Common myeloid progenitor, CD34-positive (primary cell): ENCODE results near the gene DALRD3.

ENCODE experiments used
- CTCF ChIA-PET: fragments of 350-600 bp; sonication (Branson Sonifier 250); formaldehyde crosslinking; loops from one replicate; lab custom pipeline; 2021; ENCODE audit warnings: antibody characterized with exemption; lab: Charles Lee
- POLR2A ChIA-PET: fragments of 350-600 bp; sonication (Branson Sonifier 250); formaldehyde crosslinking; loops from one replicate; lab custom pipeline; 2021; ENCODE audit warnings: antibody characterized with exemption; lab: Charles Lee
- DNase-seq, 3 donors: peaks; one replicate each; pipeline versions ENCODE4 v3.0.0 to v3.0.0-alpha.2; 2013
- H3K27ac ChIP-seq, 2 experiments: 1 replicate in 1 of 2; 2 replicates in 1 of 2; pipeline ENCODE4 v1.7.0; 2013; ENCODE audit warnings: inconsistent platforms in 2 of 2, low read length in 2 of 2, mild to moderate bottlenecking in 2 of 2, low read depth in 1 of 2, moderate library complexity in 1 of 2; ENCODE audit not compliant: severe bottlenecking in 2 of 2, insufficient read depth in 1 of 2, poor library complexity in 1 of 2
- H3K27me3 ChIP-seq, 5 experiments: replicated peaks in 2 of 5; 1 replicate in 3 of 5; 2 replicates in 2 of 5; pipeline versions ENCODE4 v1.6.1 to v1.7.0; 2013; ENCODE audit warnings: low read length in 4 of 5, mild to moderate bottlenecking in 2 of 5, moderate library complexity in 2 of 5, inconsistent platforms in 1 of 5; ENCODE audit not compliant: insufficient read depth in 5 of 5, control insufficient read depth in 4 of 5
- H3K36me3 ChIP-seq, 4 experiments: 1 replicate in 2 of 4; 2 replicates in 2 of 4; pipeline versions ENCODE4 v1.6.1 to v1.7.0; 2013; ENCODE audit warnings: low read length in 3 of 4, control low read depth in 1 of 4, mild to moderate bottlenecking in 1 of 4; ENCODE audit not compliant: control insufficient read depth in 4 of 4, insufficient read depth in 4 of 4
- H3K4me1 ChIP-seq, 4 experiments: 1 replicate in 3 of 4; 2 replicates in 1 of 4; pipeline versions ENCODE4 v1.6.1 to v1.7.1; 2013; ENCODE audit warnings: low read length in 3 of 4, mild to moderate bottlenecking in 3 of 4, control low read depth in 1 of 4, inconsistent platforms in 1 of 4, moderate library complexity in 1 of 4; ENCODE audit not compliant: control insufficient read depth in 4 of 4, insufficient read depth in 4 of 4; ENCODE audit errors: control extremely low read depth in 1 of 4
- H3K4me3 ChIP-seq, 7 experiments: 1 replicate in 4 of 7; 2 replicates in 3 of 7; pipeline versions ENCODE4 v1.5.1 to v1.7.0; 2013; ENCODE audit warnings: mild to moderate bottlenecking in 7 of 7, low read length in 6 of 7, moderate library complexity in 6 of 7, inconsistent platforms in 2 of 7, low read depth in 2 of 7, control low read depth in 1 of 7; ENCODE audit not compliant: insufficient read depth in 4 of 7, control insufficient read depth in 1 of 7; ENCODE audit errors: extremely low read depth in 1 of 7
- H3K9me3 ChIP-seq, 5 experiments: 1 replicate in 4 of 5; 2 replicates in 1 of 5; pipeline versions ENCODE4 v1.6.1 to v1.7.1; 2013; ENCODE audit warnings: low read length in 4 of 5, mild to moderate bottlenecking in 2 of 5, inconsistent platforms in 1 of 5, low read depth in 1 of 5, moderate library complexity in 1 of 5; ENCODE audit not compliant: control insufficient read depth in 4 of 5, insufficient read depth in 2 of 5; ENCODE audit errors: control extremely low read depth in 1 of 5
- whole genome bisulfite sequencing: methylation state at CpG from one replicate; pipeline ENCODE4 v1.1.5; 2013; ENCODE audit not compliant: insufficient coverage; 5-methylcytosine and 5-hydroxymethylcytosine counted together

Gene DALRD3

GRCh38 chr3:49027634-49028033 lies 9.3 kb upstream of the DALRD3 start:
- 100% methylated on average over 4 of the region's 9 CpGs for whole genome bisulfite sequencing
- POLR2A ChIA-PET = no interaction called here
- Histone ChIP-seq H3K4me3 (peak overlapping the region in 1 of 7 experiments; percentile 75), H3K9me3 (no peaks in the 10 kb centered on the region), H3K27ac (no peak overlapping the region), H3K27me3 (no peaks in the 10 kb centered on the region), H3K36me3 (peaks cover 16 to 88% (median 58%) of the 10 kb centered on the region in 4 experiments), H3K4me1 (peaks cover 8 to 60% (median 34%) of the 10 kb centered on the region in 4 experiments)
- CTCF ChIA-PET = interaction anchor here (0.5 to 2.2 kb wide), 2 partner anchors 8 to 40 kb away, joined by 3 to 9 read pairs; no protein-coding TSS in a partner anchor
- no peak for DNase-seq

- H3K4me1 ChIP-seq = peaks cover 8 to 63% (median 42%) of the 10 kb centered on the region in 4 experiments
- 100% methylated on average over 3 of the region's 3 CpGs for WGBS
- no peak for DNase-seq
- peaks cover 6 to 77% (median 48%) of the 10 kb centered on the region in 4 experiments for H3K36me3 ChIP-seq
- no peaks in the 10 kb centered on the region for H3K9me3 ChIP-seq
- peak overlapping the region in 1 of 2 experiments; percentile 6 for H3K27ac ChIP-seq
- no peaks in the 10 kb centered on the region for H3K27me3 ChIP-seq
- no peak overlapping the region for H3K4me3 ChIP-seq
- CTCF ChIA-PET = interaction anchor here (0.7 to 2.0 kb wide), 2 partner anchors 35 to 51 kb away, joined by 3 to 6 read pairs; no protein-coding TSS in a partner anchor
- POLR2A ChIA-PET = no interaction called here
Measured at GRCh38 chr3:49026536-49026935, 8.2 kb upstream of the DALRD3 start.

- CTCF ChIA-PET = interaction anchor here (0.7 to 2.6 kb wide), 4 partner anchors 28 to 51 kb away, joined by 3 to 14 read pairs (median 4); partner anchors contain the start of gene P4HTM
- Histone ChIP-seq H3K4me1 (peaks cover 8 to 63% (median 42%) of the 10 kb centered on the region in 4 experiments), H3K36me3 (peaks cover 5 to 71% (median 43%) of the 10 kb centered on the region in 4 experiments), H3K4me3 (no peak overlapping the region), H3K27ac (peak overlapping the region in 1 of 2 experiments; percentile 6), H3K27me3 (no peaks in the 10 kb centered on the region), H3K9me3 (no peaks in the 10 kb centered on the region)
- POLR2A ChIA-PET = no interaction called here
- WGBS = 98% methylated on average over 6 of the region's 8 CpGs
- no peak for DNase-seq
Measured at GRCh38 chr3:49025793-49026520, 7.6 kb upstream of the DALRD3 start.

GRCh38 chr3:49025005-49025792 lies 6.8 kb upstream of the DALRD3 start:
- H3K4me1 ChIP-seq = peaks cover 8 to 67% (median 47%) of the 10 kb centered on the region in 4 experiments
- peak overlapping the region in 1 of 2 experiments; percentile 20 for H3K27ac ChIP-seq
- no peaks in the 10 kb centered on the region for H3K27me3 ChIP-seq
- peak; percentile 47 to 83 (median 73) for DNase-seq
- ChIA-PET POLR2A (no interaction called here), CTCF (interaction anchor here (1.0 to 2.6 kb wide), 6 partner anchors 13 to 107 kb away, joined by 3 to 14 read pairs (median 4); partner anchors contain the start of gene P4HTM)
- H3K9me3 ChIP-seq = no peaks in the 10 kb centered on the region
- no peak overlapping the region for H3K4me3 ChIP-seq
- 84% methylated on average over 13 of the region's 13 CpGs for WGBS
- peaks cover 3 to 64% (median 37%) of the 10 kb centered on the region in 4 experiments for H3K36me3 ChIP-seq

GRCh38 chr3:49024449-49024848 lies 6.1 kb upstream of the DALRD3 start:
- Histone ChIP-seq H3K4me1 (peaks cover 14 to 73% (median 52%) of the 10 kb centered on the region in 4 experiments), H3K36me3 (peaks cover 3 to 60% (median 35%) of the 10 kb centered on the region in 4 experiments), H3K4me3 (no peak overlapping the region), H3K27me3 (no peaks in the 10 kb centered on the region), H3K27ac (peak overlapping the region in 1 of 2 experiments; percentile 20), H3K9me3 (no peaks in the 10 kb centered on the region)
- no peak for DNase-seq
- 90% methylated on average over 5 of the region's 5 CpGs for WGBS
- ChIA-PET POLR2A (no interaction called here), CTCF (interaction anchor here (0.7 to 2.6 kb wide), 5 partner anchors 12 to 603 kb away, joined by 3 to 14 read pairs (median 4); partner anchors contain the start of gene P4HTM)

- peak overlapping the region in 1 of 2 experiments; percentile 20 for H3K27ac ChIP-seq
- DNase-seq = no peak
- CTCF ChIA-PET = interaction anchor here (1.0 to 2.6 kb wide), 5 partner anchors 10 to 108 kb away, joined by 3 to 14 read pairs (median 4); partner anchors contain the start of gene P4HTM
- peaks cover 13 to 74% (median 53%) of the 10 kb centered on the region in 4 experiments for H3K4me1 ChIP-seq
- no peaks in the 10 kb centered on the region for H3K9me3 ChIP-seq
- H3K4me3 ChIP-seq = no peak overlapping the region
- WGBS = 100% methylated on average over 3 of the region's 4 CpGs
- POLR2A ChIA-PET = no interaction called here
- H3K36me3 ChIP-seq = peaks cover 3 to 60% (median 35%) of the 10 kb centered on the region in 4 experiments
- no peaks in the 10 kb centered on the region for H3K27me3 ChIP-seq
Measured at GRCh38 chr3:49023775-49024174, 5.4 kb upstream of the DALRD3 start.
